Measurements from ENCODE around the gene PLEKHA7.

- TF ChIP-seq ZNF354B (CRISPR knock-in tag; IDR thresholded peaks at IDR 0.05) (no peak), TCF7 (IDR thresholded peaks at IDR 0.05; ENCODE audit: low read depth) (no peak), HMGXB4 (CRISPR knock-in tag; IDR thresholded peaks at IDR 0.05; ENCODE audit: borderline replicate concordance in 1 of 2, low read depth in 1 of 2) (no peak), POLR2A (IDR thresholded peaks at IDR 0.05; ENCODE audit: insufficient read depth in 1 of 2, low read depth in 2 of 2, low read length in 2 of 2) (no peak), ZNF362 (CRISPR knock-in tag; IDR thresholded peaks at IDR 0.05; ENCODE audit: borderline replicate concordance) (no peak), POLR2AphosphoS5 (IDR thresholded peaks at IDR 0.05; ENCODE audit: low read depth, low read length) (no peak), FOXM1 (CRISPR knock-in tag; IDR thresholded peaks at IDR 0.05) (no peak), ZSCAN22 (CRISPR knock-in tag; IDR thresholded peaks at IDR 0.05) (no peak)
- TF ChIP-seq, protein P1, sequence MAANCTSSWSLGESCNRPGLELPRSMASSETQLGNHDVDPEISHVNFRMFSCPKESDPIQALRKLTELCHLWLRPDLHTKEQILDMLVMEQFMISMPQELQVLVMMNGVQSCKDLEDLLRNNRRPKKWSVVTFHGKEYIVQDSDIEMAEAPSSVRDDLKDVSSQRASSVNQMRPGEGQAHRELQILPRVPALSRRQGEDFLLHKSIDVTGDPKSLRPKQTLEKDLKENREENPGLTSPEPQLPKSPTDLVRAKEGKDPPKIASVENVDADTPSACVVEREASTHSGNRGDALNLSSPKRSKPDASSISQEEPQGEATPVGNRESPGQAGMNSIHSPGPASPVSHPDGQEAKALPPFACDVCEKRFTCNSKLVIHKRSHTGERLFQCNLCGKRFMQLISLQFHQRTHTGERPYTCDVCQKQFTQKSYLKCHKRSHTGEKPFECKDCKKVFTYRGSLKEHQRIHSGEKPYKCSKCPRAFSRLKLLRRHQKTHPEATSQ (CRISPR knock-in tag; IDR thresholded peaks at IDR 0.05; ENCODE audit: borderline replicate concordance): no peak
These were observed 137.4 kb downstream of the PLEKHA7 start for GRCh38 chr11:16876837-16877236.
